K562 (cell line): ENCODE measurements around the gene NUSAP1. TPM values are rescaled to one million over a fixed set of nuclear protein-coding genes. Genes with fewer than 3 reads are reported as not detected.

ENCODE experiments used
- BHLHE40 ChIP-seq: IDR thresholded peaks from 2 replicates; pipeline ENCODE4 v1.6.1; 2011; ENCODE audit warnings: low read length, improper control_type of control experiment
- CBX3 ChIP-seq, 2 experiments: IDR thresholded peaks; 1 replicate in 1 of 2; 2 replicates in 1 of 2; pipeline ENCODE4 v1.6.1; 2012; ENCODE audit warnings: inconsistent platforms in 2 of 2, low read length in 2 of 2, borderline replicate concordance in 1 of 2, control low read depth in 1 of 2
- CHAMP1 ChIP-seq: fragments of 450-650 bp; IDR thresholded peaks from 2 replicates; pipeline ENCODE4 v1.6.1; 2016; ENCODE audit warnings: mild to moderate bottlenecking
- DNMT1 ChIP-seq: fragments of 450-650 bp; IDR thresholded peaks from 2 replicates; pipeline ENCODE4 v1.6.1; 2016; ENCODE audit warnings: antibody characterized with exemption, mild to moderate bottlenecking
- EWSR1 ChIP-seq: fragments of 450-650 bp; IDR thresholded peaks from 2 replicates; pipeline ENCODE4 v1.6.1; 2018; ENCODE audit warnings: borderline replicate concordance, mild to moderate bottlenecking, low read depth, moderate library complexity; ENCODE audit not compliant: partially characterized antibody
- FIP1L1 ChIP-seq: fragments of 200-400 bp; formaldehyde crosslinking; IDR thresholded peaks from 2 replicates; pipeline ENCODE4 v1.6.1; 2018; ENCODE audit warnings: mild to moderate bottlenecking, low read depth, low read length; ENCODE audit not compliant: poor library complexity, severe bottlenecking
- FOXP1 ChIP-seq: sonication (generic); formaldehyde crosslinking; IDR thresholded peaks from 2 replicates; pipeline ENCODE4 v1.8.0; 2022; ENCODE audit warnings: mild to moderate bottlenecking, missing genetic modification reagents
- HDAC8 ChIP-seq: fragments of 450-650 bp; IDR thresholded peaks from 2 replicates; pipeline ENCODE4 v1.6.1; 2016; ENCODE audit warnings: mild to moderate bottlenecking, missing genetic modification characterization, moderate library complexity, missing compliant biosample characterization
- HES1 ChIP-seq: fragments of 450-650 bp; IDR thresholded peaks from 2 replicates; pipeline ENCODE4 v1.6.1; 2016; ENCODE audit warnings: low read depth, mild to moderate bottlenecking, moderate library complexity
- MAZ ChIP-seq, 2 experiments: fragments of 450-650 bp in 1 of 2; sonication (generic) in 1 of 2; formaldehyde crosslinking; IDR thresholded peaks in 1 of 2; conservative IDR thresholded peaks in 1 of 2; 2 replicates each; pipeline versions ENCODE4 v1.4.0 to v1.5.0; 2020; ENCODE audit warnings: mild to moderate bottlenecking in 1 of 2, missing genetic modification reagents in 1 of 2
- MXI1 ChIP-seq: IDR thresholded peaks from 2 replicates; pipeline ENCODE4 v1.6.1; 2011; ENCODE audit warnings: low read depth, mild to moderate bottlenecking, improper control_type of control experiment, low read length
- NEUROD1 ChIP-seq: fragments of 150-350 bp; IDR thresholded peaks from 2 replicates; pipeline ENCODE4 v1.6.1; 2014; ENCODE audit warnings: borderline replicate concordance, low read length, low read depth; ENCODE audit not compliant: partially characterized antibody
- NFIX ChIP-seq: fragments of 250-450 bp; sonication (Bioruptor Pico); IDR thresholded peaks from 2 replicates; pipeline ENCODE4 v1.4.0; 2020; ENCODE audit warnings: low read depth, mild to moderate bottlenecking, moderate library complexity
- NUFIP1 ChIP-seq: fragments of 450-650 bp; IDR thresholded peaks from 2 replicates; pipeline ENCODE4 v1.6.1; 2018; ENCODE audit not compliant: partially characterized antibody
- PHF20 ChIP-seq: fragments of 450-650 bp; IDR thresholded peaks from 2 replicates; pipeline ENCODE4 v1.6.1; 2018; ENCODE audit not compliant: partially characterized antibody
- POLR2H ChIP-seq: IDR thresholded peaks from 2 replicates; pipeline ENCODE4 v1.6.1; 2016; ENCODE audit warnings: missing genetic modification characterization, low read depth, mild to moderate bottlenecking, control low read depth, missing compliant biosample characterization, moderate library complexity
- PTTG1 ChIP-seq: fragments of 450-650 bp; IDR thresholded peaks from 2 replicates; pipeline ENCODE4 v1.6.1; 2016; ENCODE audit warnings: low read depth, mild to moderate bottlenecking, missing genetic modification characterization, missing compliant biosample characterization
- RBM22 ChIP-seq: fragments of 200-400 bp; formaldehyde crosslinking; IDR thresholded peaks from 2 replicates; pipeline ENCODE4 v1.6.1; 2018; ENCODE audit warnings: low read length, low read depth; ENCODE audit not compliant: poor library complexity, severe bottlenecking
- RFX5 ChIP-seq: IDR thresholded peaks from 2 replicates; pipeline ENCODE4 v1.6.1; 2011; ENCODE audit warnings: low read depth, mild to moderate bottlenecking, improper control_type of control experiment, low read length
- STAT5A ChIP-seq: IDR thresholded peaks from 2 replicates; pipeline ENCODE4 v1.6.1; 2012; ENCODE audit warnings: low read length, inconsistent platforms, borderline replicate concordance
- ZBTB2 ChIP-seq: fragments of 450-650 bp; IDR thresholded peaks from 2 replicates; pipeline ENCODE4 v1.6.1; 2016; ENCODE audit warnings: antibody characterized with exemption
- ZNF41 ChIP-seq: fragments of 250-450 bp; sonication (Bioruptor Pico); conservative IDR thresholded peaks from 2 replicates; pipeline ENCODE4 v1.4.0; 2020; ENCODE audit warnings: mild to moderate bottlenecking
- ZNF444 ChIP-seq: fragments of 250-450 bp; sonication (Bioruptor Pico); IDR thresholded peaks from 2 replicates; pipeline ENCODE4 v1.4.0; 2020; ENCODE audit warnings: mild to moderate bottlenecking, moderate library complexity
- ZNF584 ChIP-seq: fragments of 200-800 bp; sonication (Bioruptor generic); IDR thresholded peaks from 2 replicates; pipeline ENCODE4 v1.6.1; 2016; ENCODE audit warnings: low read depth, mild to moderate bottlenecking, missing genetic modification characterization, missing compliant biosample characterization
- ZNF830 ChIP-seq: fragments of 250-450 bp; sonication (Bioruptor Pico); IDR thresholded peaks from 2 replicates; pipeline ENCODE4 v1.5.0; 2021; ENCODE audit warnings: mild to moderate bottlenecking
- polyA plus RNA-seq, 8 experiments: library from polyadenylated mRNA; depleted of rRNA in 4 of 8; stranded (reverse) in 5 of 8; unstranded in 3 of 8; fragments of >200 nt; fragmentation: Nextera tagmentation in 2 of 8; fragmentation: Illumina TruSeq in 1 of 8; extraction: Ambion mirVana in 2 of 8; extraction: Trizol in 1 of 8; gene quantifications; 2 replicates each; pipeline versions ENCODE4 v1.2.1 to v1.2.3, GENCODE V29; 2011 to 2014; ENCODE audit warnings: inconsistent platforms in 1 of 8, missing spikeins in 1 of 8
- total RNA-seq, 7 experiments: library from RNA; depleted of rRNA in 6 of 7; stranded (reverse); fragments of >200 nt in 6 of 7; fragmentation: Illumina TruSeq in 2 of 7; extraction: Trizol in 2 of 7; gene quantifications; 2 replicates each; pipeline versions ENCODE4 v1.2.1 to v1.2.3, GENCODE V29; 2011 to 2021; ENCODE audit warnings: low replicate concordance in 1 of 7

NUSAP1 gene
- total and polyA plus RNA-seq, 9 of the 15 experiments (the other 6 are each of a cell fraction or from before 2014, with no cell fraction given), result 119 to 266 (median 227) TPM

- TF ChIP-seq RFX5, result no peak
- TF ChIP-seq EWSR1, result no peak
- TF ChIP-seq CHAMP1, result no peak
- TF ChIP-seq NEUROD1, result peak; percentile 14
- no peak for TF ChIP-seq ZNF444 (CRISPR knock-in tag)
- TF ChIP-seq HES1, result no peak
- no peak for TF ChIP-seq RBM22
- no peak for TF ChIP-seq ZNF41 (CRISPR knock-in tag)
- peak; percentile 74; the same call in 1 of the 2 replicates for TF ChIP-seq ZBTB2
- peak; percentile 73 for TF ChIP-seq PHF20
- peak; percentile 62; the same call in 1 of the 2 replicates for TF ChIP-seq FOXP1 (CRISPR knock-in tag)
- TF ChIP-seq ZNF584 (CRISPR knock-in tag), result no peak
- peak; percentile 46 for TF ChIP-seq FIP1L1
- TF ChIP-seq ZNF830 (CRISPR knock-in tag), result no peak
- TF ChIP-seq NFIX (CRISPR knock-in tag), result no peak
- TF ChIP-seq NUFIP1, result no peak
- TF ChIP-seq STAT5A, result no peak
- peak in 1 of 2 experiments; percentile 62; a peak in 1 of 4 replicates for TF ChIP-seq MAZ (CRISPR knock-in tag; conservative IDR thresholded peaks at IDR 0.05 in 1 of 2, IDR thresholded peaks at IDR 0.05 in 1 of 2)
- TF ChIP-seq HDAC8 (tag), result no peak
- TF ChIP-seq PTTG1, result no peak
- no peak for TF ChIP-seq DNMT1
- TF ChIP-seq BHLHE40, result peak; percentile 79
- TF ChIP-seq CBX3 (IDR thresholded peaks at IDR 0.05; ENCODE audit: borderline replicate concordance in 1 of 2, low read length in 2 of 2), result no peak
- TF ChIP-seq POLR2H, result peak; percentile 32; the same call in 1 of the 2 replicates
- peak; percentile 91 for TF ChIP-seq MXI1
These were observed 84.2 kb downstream of the NUSAP1 start, which contains the start of gene RTF1 (continued) for GRCh38 chr15:41416742-41417417.
